EH (cell line): ENCODE data around the gene CDYL2.
A peak's percentile ranks its signal among the peaks of the same experiment; 100 is the strongest.
"Not testable (repeated sequence)": the region's sequence is repeated elsewhere in the genome, so short reads cannot be mapped to it uniquely, and the experiment has no call there.

Experiments used
- DNase-seq: peaks from one replicate; pipeline ENCODE4 v3.0.0-alpha.2; 2015; ENCODE audit warnings: low read depth

CDYL2 gene

DNA sequence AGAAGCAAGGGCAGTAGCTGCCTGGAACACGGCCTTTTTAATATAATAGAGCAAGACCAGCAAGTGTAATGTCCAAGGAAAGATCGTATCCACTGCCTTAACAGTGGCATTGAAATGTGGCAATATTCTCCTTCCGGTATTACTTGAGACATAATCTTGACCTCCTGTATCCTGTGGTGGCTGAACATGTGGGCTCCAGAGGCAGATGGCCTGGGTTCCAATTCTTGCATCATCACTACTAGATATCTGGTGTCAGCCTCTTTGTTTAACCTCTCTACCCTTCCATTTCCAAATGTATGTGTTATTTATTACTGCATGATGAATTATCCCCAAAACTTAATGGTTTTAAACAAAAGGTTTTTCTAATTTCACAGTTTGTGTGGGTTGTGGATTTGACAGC is 3.5 kb upstream of the CDYL2 start:
- DNase-seq = no peak

DNA sequence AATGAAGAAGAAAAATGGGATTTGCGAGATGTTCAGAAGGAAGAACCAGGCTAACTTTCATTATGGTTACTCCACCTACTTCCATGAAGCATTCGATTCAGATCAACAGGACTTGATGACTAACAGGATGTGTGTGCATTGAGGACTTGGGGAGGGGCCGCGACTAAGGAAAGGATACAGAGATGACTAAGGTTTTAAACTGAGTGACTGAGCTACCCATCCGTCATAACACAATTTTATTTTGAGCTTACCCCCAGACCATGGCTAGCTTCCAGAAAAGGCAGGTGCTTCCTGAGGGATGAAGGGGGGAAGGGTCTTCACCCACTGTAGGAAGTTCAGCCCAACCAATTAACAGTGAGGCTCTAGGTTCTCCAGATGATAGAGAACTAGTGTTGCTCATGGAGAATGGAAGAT is 2.5 kb upstream of the CDYL2 start:
- peak; percentile 82 for DNase-seq

DNA sequence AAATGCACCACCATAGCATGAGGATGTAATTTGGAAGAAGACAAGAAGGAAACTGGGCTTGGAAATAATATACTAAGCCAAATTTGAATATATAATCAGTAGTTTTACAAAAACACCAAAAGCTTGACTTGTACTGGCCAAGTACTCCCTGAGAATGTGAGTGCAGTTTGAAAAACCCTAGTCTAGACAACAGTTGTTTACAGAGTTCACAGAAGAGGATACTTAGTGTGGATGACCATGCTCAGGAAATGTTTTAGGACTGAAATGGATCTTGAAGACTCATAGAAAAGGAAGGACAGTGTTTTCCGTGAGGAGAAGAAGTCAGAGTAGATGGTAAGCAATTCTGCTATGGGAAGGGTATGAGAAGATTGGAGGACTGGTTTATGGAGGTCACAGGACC is 1.9 kb upstream of the CDYL2 start:
- DNase-seq = no peak

DNA sequence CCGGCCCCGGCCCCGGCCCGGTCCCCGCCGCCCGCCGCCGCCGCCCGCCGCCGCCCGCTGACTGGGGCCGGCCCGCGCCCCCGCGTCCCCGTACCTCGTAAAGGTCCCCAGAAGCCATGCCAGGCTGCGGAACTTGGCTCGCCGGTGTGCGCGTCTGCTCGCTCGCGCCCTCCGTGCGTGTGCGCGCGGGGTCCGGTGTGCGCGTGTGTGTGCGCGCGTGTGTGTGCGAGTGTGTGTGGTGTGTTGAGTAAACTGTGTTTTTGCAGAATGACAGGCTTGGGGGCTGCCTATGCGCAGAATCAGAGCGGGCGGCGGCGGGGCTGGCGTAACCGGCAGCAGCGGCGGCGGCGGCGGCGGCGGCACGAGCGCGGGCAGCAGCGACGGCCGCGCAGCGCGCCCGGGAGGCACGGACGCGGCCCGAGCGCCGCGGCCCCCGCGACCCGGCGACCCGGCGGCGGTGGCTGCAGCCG is 307 bp downstream of the CDYL2 start:
- DNase-seq = peak; percentile 67

DNA sequence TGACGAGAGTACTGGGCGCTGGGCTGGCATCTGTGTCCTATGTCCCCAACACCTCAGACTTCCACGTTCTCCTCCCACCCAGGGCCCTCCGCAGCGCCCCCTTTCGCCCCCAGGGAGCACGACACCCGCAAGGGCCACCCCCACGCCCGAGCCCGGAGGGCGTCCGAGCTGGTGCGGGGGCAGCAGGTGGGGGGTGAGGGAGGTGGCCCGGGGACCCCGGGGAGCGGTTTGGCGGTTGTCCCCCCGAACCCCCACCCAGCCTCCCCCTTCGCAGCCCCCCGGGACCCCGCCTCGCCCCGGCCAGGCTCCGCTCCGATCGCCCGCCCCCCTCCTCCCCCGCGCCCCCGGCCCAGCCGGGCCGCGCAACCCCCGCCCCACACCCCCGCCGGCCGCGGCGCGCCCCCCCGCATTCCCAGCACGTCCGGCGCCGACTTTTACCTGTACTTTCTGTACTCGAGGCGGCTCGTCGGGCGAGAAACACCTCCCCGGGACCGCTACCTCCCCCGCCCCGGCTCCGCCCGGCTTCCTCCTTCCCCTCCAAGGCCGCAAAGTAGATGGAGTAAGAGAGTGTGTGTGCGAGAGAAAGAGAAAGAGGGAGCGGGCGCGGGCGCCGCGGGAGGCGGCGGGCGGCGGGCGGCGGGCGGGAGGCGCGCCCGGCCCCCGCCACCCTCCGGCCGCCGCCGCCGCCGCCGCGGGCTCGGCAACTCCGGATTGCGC is 901 bp downstream of the CDYL2 start:
- peak; percentile 41 for DNase-seq

DNA sequence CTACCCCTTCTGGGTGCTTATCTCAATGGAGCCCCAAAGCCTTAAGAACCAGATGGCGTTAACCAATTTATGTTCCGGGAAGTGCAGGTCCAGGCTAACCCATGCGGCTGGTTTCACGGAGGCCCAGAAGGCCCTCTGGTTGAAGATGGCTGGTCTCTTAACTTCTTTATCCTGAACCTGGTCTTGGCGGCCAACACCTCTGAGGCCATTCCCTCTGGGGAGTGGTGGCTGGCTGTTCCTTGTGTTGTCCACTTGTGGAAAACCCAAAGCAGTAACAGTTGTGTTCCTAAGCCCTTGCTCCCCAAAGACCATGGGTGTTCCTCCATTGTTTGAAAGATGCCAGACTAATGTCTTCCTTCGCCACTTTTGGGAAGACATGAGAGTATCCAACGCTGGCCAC is 1.5 kb downstream of the CDYL2 start:
- no peak for DNase-seq

DNA sequence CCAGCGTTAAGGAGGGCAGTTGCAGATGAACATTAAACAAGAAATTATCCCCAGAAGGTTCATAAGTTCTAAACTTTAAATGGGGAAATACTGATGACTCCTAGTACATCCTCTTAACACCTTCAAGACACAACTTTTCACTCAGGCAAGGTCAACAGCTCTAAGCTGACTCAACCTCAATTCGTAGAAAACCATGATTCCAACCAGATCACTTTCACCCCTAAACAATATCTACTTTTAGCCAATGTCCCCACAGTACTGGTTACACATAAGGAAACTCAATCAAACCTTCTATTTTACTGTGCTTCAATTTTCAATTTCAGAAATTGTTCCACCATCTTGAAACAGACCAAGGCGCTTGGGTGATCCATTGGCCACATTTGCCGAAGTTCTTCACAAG is 2.3 kb downstream of the CDYL2 start:
- DNase-seq = no peak

DNA sequence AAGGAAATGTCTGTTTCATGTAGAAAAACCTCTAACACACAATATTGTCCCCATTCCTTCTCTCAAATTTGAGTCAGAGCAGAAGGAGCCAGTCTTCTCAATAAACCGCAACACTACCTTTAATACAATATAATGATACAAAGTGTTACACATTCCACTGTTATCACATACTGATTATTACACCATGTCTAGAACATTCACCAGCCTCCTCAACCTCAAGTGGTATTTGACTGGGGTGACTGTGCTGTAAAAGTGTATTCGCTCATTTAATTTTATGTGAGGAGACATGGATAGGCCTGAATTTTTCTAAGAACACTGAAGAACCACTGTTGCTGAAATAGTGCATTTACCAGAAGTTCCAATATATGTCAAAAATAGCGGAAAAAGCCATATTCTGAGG is 10.3 kb downstream of the CDYL2 start:
- no peak for DNase-seq

DNA sequence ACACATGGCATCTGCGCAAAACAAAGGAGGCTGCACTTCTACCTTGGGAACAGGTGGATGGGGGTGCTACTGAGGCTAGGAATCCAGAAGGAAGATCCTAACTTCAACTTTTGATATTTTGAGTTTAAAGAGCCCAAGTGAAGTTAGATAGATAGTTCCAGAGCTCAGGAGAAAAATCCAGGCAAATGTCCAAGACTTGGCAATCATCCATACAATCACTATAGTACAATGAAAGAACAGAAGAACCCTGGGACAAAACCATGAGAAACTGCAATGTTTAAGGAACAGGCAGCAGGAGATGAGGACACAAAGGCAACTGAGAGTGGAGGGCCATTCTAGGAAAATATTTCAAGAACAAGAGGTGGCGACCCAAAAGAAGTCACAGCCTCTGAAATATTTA is 12.4 kb downstream of the CDYL2 start:
- peak; percentile 31 for DNase-seq

DNA sequence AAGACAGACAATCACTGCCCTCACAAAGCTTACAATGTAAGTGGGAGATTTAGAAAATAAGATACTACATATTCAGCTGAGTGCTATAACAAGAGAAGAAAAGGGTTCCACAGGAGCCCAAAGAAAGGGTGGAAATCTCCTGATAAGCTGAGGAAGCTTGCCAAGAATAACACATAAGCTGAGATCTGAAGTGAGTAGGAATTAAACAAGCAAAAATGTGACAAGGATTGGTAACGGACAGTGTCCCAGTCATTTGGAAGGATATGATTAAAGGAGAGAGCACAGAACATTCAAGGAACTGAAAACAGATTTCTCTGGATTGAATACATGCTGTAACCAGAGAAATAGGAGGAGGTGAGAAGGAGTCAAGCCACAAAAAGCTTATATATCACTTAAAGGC is 13.0 kb downstream of the CDYL2 start:
- DNase-seq = no peak

DNA sequence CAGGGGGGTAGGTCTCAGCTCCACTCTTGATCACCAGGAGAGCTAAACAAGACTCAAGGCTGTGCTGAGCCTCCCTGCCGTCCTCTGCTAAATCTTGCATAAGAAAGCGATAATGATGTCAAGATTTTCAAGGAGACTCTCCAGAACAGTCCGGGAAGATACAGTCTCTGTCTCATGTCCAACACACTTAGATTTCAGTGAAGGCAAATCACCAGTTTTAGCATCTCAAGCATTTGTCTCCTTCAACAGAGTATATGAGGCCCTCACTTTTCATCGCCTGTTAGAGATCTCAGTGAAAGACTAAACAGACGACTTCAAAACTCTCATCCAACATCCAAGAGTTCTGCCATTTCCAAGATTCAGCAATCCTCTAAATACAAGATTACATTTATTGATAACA is 13.6 kb downstream of the CDYL2 start:
- DNase-seq = no peak

DNA sequence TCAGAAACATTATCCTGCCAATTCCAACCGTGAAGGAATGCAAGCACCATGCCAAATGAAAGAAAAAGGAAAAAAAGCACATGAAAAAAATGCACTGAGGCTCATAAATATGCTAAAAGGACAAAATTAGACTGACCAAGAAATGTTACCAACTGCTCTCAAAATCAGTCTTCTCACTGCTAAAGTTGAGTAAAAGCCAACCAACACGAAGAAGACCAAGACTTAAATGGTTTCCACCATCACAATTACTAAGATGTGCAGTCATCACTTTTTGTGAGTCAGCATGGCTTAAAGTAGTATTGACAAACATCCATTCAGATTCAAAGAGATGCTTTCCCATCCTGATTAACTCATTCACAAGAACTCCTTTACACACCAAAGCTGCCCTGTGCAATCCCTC is 16.4 kb downstream of the CDYL2 start:
- peak; percentile 66 for DNase-seq

DNA sequence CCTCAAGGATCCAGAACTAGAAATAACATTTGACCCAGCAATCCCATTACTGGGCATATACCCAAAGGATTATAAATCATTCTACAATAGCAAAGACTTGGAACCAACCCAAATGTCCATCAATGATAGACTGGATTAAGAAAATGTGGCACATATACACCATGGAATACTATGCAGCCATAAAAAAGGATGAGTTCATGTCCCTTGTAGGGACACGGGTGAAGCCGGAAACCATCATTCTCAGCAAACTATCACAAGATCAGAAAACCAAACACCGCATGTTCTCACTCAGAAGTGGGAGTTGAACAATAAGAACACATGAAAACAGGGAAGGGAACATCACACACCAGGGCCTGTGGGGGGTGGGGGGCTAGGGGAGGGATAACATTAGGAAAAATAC is 17.8 kb downstream of the CDYL2 start:
- DNase-seq = not testable (repeated sequence)

DNA sequence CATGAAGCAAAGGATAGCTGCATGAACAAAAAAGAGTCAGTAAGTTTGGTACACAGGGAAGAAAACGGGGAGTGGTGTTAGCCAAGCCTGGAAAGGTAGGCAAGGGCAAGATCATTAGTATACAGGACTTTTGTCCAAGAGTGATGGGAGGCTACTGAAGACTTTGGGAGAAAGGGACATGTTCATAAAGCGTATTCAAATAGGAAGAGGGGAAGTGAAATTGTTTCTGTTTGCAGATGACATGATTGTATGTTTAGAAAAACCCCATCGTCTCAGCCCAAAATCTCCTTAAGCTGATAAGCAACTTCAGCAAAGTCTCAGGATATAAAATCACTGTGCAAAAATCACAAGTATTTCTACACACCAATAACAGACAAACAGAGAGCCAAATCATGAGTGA is 19.4 kb downstream of the CDYL2 start:
- DNase-seq = no peak

DNA sequence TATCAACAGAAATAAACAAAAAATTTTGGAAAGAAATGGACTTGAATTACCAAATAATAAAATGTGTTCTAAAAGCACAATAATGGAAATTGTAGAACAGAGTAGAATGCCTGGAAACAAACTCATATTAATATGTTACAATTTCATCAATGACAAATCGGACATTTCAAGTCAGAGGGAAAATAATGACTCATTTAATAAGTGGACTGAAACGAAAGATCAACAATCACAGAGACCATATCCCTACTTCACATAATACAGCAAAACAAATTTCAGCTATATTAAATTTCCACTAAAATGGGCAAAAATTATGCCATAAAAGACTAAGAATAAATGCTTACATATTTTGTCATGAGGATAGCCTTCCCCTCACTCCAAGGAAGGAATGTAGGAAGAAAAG is 25.7 kb downstream of the CDYL2 start:
- no peak for DNase-seq

DNA sequence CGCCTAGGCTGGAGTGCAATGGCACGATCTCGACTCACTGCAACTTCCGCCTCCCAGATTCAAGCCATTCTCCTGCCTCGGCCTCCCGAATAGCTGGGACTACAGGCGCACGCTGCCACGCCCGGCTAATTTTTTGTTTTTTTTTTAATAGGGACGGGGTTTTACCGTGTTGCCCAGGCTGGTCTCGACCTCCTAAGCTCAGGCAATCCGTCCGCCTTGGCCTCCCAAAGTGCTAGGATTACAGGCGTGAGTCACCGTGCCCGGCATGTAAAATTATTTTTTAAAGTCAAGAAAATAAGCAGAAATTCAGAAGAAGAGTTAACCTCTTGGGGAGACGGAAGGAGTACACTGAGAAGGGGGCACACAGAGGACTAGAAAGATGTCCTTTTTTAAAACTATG is 27.5 kb downstream of the CDYL2 start:
- no peak for DNase-seq

DNA sequence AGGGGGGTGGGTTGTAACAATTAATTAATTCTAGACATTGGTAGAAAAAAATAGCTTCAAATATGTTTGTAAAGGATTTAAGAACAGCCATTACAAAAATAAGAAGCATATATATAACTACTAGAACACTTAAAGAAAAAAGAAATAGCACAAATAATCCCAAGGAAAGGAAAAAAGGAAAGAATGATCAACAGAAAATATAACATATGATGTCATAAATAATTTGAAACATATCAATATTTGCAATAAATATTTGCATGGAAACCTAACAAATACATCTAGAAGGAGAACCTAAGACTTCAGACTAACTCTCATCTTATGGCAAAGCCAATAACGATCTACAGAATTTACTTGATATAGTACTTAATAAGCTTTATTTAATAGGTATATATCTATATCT is 28.9 kb downstream of the CDYL2 start:
- DNase-seq = no peak

DNA sequence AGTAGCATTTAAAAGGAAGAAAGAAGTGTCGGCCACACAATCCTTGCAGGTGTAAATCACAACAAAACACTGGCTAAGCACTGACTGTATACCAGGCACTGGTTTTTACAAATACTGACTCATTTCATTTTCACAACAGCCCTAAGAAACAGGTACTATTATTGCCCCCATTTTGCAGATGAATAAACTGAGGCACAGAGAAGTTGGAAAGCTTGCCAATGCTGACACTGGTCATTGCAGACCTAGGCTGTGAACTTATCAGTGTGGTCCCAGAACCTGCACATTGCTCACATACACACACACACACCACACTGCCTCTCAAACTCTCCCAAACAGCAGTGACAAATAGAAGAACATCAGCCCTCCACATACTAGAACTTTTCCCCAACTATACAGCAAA is 37.6 kb downstream of the CDYL2 start:
- no peak for DNase-seq

DNA sequence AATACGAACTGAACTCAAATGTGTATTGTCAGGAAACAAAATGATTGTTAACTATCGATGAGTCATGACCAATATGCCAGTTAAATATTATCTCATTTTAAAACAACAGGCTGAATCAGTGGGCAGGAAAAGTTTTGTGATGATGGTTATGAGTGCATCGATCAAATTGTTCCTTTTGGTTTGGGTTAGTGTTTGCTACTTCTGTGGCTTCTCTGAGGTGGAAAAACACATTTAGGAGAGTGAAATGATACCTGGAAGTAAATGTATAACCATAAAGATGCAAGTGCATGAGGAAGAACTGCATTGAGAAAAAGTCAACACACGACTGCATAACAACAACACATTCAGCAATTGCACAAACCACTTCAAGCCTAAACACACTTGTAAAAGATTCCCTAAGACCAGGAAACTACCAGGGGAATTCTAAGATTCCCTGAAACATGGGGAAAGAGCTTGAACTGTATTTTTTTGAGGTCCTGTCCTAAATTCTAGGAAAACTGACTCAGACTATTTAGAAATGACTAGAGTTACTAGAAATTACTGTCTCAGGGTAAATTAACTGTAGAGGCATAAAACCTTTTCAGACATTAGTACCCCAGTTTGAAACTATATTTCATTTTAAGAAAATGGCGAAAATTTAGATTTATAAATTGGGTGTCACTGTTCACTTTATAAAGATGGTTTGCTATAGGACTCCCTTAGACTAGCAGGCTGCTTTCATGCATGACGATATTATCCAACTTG is 44.8 kb downstream of the CDYL2 start:
- no peak for DNase-seq

DNA sequence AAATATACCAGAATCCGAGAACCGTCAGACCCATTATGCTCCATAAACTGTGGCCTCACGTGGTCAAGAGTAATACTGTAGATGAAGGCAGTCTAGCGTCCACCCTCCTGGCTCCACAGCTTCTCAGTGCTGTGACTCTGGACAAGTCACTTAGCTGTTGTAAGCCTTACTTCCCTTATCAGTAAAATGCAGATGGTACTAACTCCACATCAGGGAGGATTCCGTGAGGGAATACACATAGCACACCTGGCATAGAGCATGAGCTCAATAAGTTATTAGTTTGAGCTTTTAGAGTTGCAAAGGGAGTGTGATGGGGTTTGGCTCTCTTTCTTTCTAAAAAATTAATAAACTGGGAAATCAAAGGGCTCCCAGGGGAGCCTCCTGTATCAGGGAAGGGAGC is 49.9 kb downstream of the CDYL2 start:
- no peak for DNase-seq

DNA sequence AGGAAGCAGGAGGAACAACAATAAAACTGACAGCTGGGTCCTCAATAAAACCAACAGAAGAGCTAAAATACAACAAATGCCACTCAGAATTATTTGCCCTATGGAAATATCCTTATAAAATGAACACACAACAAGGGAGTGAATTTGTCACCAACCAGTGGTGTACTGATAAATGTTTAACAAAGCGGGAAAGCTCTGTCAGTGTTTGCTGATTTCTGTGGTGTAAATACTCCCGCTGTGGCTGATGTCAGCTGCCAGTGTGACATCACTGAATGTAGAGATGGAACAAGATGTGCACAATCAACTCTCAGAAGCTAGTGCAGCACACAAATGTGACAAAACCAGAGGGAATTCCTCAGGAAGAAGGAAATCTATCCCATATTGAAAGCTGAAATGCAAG is 51.9 kb downstream of the CDYL2 start:
- DNase-seq = no peak

DNA sequence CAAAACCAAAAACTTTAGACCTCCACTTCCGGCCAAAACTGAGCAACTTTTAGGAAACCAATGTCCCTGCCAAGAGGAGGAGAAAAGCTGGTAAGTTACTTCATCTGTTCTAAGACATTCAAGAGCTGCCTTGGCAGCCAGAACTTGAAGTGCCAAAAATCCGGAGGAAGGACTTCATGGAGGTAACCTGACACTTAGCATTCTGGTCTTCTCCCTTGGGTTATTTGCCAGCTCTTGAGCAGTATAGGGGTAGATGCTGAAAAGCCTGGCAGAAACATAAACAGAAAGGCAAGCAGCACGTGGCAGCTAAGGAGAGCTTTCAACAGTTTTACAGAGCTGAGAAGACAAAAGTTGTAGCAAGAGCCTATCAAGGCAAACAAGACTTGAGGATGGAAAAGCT is 53.2 kb downstream of the CDYL2 start:
- DNase-seq = peak; percentile 75

DNA sequence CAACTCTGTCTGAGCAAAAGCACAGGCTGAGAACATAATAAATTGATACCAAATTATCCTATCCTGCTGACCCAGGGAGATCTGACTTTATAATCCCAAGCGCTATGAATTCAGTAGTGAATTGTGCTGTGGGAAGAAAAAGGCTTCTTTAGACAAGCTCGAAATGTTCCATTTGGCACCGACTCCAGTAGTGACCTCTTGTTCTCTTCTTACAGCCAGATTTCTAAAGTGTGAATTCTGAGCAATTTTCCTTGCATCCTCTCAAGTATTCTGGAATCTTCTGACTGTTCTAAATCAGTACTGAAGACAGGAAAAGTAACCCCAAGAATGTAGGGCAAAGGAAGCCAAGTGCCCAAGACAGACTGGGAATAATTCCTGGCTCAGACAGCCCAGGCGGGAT is 58.2 kb downstream of the CDYL2 start:
- peak; percentile 12 for DNase-seq

DNA sequence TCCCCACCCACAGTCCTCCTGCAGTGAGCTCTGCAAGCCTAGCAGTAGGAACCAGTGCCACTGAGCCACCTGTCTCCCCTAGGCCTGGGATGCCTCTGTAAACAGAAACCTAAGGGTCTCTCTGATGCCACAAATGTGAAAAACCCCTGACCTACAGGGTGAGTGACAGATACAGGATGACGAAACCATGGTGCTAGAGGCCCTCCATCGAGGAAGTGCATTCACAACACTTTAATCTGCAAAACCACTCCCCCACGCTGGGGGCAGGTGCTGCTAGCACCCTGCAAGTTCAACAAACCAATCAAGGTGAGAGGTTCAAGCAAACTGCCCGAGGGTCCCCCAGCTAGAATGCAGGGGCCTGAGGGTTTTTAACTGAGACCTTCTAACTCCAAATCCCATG is 59.5 kb downstream of the CDYL2 start:
- DNase-seq = no peak
